ENCODE data around the gene KATNB1. TPM values are rescaled to one million over a fixed set of nuclear protein-coding genes. Genes with fewer than 3 reads are reported as not detected.

The KATNB1 gene
- total RNA-seq, 1 experiment from 2014 or later, result 8.1 TPM

GRCh38 chr16:57761957-57762356 lies 26.4 kb downstream of the KATNB1 start:
- Histone ChIP-seq H3K9me3 (ENCODE audit: control insufficient read depth, insufficient read depth, low read depth, low read length) (no peaks in the 10 kb centered on the region), H3K36me3 (ENCODE audit: control insufficient read depth, insufficient read depth, low read length) (no peaks in the 10 kb centered on the region), H3K4me3 (ENCODE audit: low read depth in 2 of 2, low read length in 2 of 2) (no peak overlapping the region), H3K27ac (ENCODE audit: low read length) (no peak overlapping the region), H3K4me1 (ENCODE audit: control insufficient read depth, insufficient read depth, low read length) (no peaks in the 10 kb centered on the region), H3K27me3 (ENCODE audit: control insufficient read depth, insufficient read depth, low read length) (no peaks in the 10 kb centered on the region)
- no TSS peak for BruUV-seq (replicated peaks)
- TF ChIP-seq REST (IDR thresholded peaks at IDR 0.05; ENCODE audit: insufficient read depth in 1 of 2, low read depth in 2 of 2, low read length in 1 of 2) (no peak), TCF7L2 (IDR thresholded peaks at IDR 0.05; ENCODE audit: low read depth, low read length) (no peak), POLR2AphosphoS5 (IDR thresholded peaks at IDR 0.05; ENCODE audit: low read depth, low read length) (no peak), SIN3A (IDR thresholded peaks at IDR 0.05; ENCODE audit: borderline replicate concordance, insufficient read depth, low read depth, low read length) (no peak)
- TF ChIP-seq, protein P1, sequence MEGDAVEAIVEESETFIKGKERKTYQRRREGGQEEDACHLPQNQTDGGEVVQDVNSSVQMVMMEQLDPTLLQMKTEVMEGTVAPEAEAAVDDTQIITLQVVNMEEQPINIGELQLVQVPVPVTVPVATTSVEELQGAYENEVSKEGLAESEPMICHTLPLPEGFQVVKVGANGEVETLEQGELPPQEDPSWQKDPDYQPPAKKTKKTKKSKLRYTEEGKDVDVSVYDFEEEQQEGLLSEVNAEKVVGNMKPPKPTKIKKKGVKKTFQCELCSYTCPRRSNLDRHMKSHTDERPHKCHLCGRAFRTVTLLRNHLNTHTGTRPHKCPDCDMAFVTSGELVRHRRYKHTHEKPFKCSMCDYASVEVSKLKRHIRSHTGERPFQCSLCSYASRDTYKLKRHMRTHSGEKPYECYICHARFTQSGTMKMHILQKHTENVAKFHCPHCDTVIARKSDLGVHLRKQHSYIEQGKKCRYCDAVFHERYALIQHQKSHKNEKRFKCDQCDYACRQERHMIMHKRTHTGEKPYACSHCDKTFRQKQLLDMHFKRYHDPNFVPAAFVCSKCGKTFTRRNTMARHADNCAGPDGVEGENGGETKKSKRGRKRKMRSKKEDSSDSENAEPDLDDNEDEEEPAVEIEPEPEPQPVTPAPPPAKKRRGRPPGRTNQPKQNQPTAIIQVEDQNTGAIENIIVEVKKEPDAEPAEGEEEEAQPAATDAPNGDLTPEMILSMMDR (IDR thresholded peaks at IDR 0.05), result no peak
- ATAC-seq (no peak), DNase-seq (ENCODE audit: low read depth, low spot score) (no peak)
- ChIA-PET CTCF (no interaction called here), POLR2A (no interaction called here)
- in situ Hi-C loops (cut with HindIII; ENCODE audit: low pct_unique_long_range_greater_than_20kb, low sequenced_read_pairs) (no loop called here), intact Hi-C loops (cut with micrococcal nuclease; ENCODE audit: unreplicated experiment) (no loop called here)

GRCh38 chr16:57762365-57763040 lies 26.9 kb downstream of the KATNB1 start:
- in situ Hi-C loops (cut with HindIII; ENCODE audit: low pct_unique_long_range_greater_than_20kb, low sequenced_read_pairs) (no loop called here), intact Hi-C loops (cut with micrococcal nuclease; ENCODE audit: unreplicated experiment) (no loop called here)
- H3K27ac ChIP-seq (ENCODE audit: low read length), result no peak overlapping the region
- H3K4me3 ChIP-seq (ENCODE audit: low read depth in 2 of 2, low read length in 2 of 2), result no peak overlapping the region
- BruUV-seq (replicated peaks), result no TSS peak
- H3K27me3 ChIP-seq (ENCODE audit: control insufficient read depth, insufficient read depth, low read length), result no peaks in the 10 kb centered on the region
- H3K4me1 ChIP-seq (ENCODE audit: control insufficient read depth, insufficient read depth, low read length), result no peaks in the 10 kb centered on the region
- H3K9me3 ChIP-seq (ENCODE audit: control insufficient read depth, insufficient read depth, low read depth, low read length), result no peaks in the 10 kb centered on the region
- ChIA-PET POLR2A (no interaction called here), CTCF (no interaction called here)
- no peaks in the 10 kb centered on the region for H3K36me3 ChIP-seq (ENCODE audit: control insufficient read depth, insufficient read depth, low read length)
- DNase-seq (ENCODE audit: low read depth, low spot score) (no peak), ATAC-seq (no peak)
- no peak for TF ChIP-seq TCF7L2 (IDR thresholded peaks at IDR 0.05; ENCODE audit: low read depth, low read length)

DNA sequence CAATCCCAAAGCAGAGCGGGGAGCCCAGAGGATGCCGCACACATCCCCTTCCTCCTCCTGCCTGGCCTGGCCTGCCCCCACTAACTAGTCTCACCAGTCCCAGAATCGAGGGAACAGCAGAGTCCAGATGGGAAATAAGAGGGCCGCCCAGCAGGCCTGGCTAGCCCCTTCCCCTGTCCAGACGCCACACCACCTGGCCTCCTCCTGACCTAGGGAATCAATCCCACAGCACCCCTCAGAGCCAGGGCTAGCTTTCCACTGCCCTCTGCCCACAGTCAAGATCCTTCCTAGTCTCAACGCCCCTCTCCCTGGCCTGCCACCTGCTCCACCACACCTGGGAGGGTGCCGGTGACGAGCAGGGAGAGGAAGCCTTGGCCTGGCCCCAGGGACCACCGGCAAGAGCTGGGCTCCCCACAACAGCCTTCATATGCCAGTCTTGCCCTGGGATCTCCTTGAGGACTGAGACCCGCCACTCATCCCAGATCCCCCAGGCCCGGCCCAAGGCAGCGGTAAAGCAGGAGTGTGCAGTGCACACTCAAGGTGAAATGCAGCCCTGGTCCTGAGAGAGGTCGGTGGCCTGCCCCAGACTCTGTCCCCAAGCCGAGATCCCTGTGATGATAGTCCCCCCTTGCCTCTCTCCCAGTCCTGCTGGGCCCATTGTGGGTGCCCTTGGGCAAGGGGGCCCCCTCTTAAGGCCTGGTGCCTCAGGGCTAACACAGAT lies 27.9 kb downstream of the KATNB1 start:
- Histone ChIP-seq H3K36me3 (ENCODE audit: control insufficient read depth, insufficient read depth, low read length) (no peaks in the 10 kb centered on the region), H3K9me3 (ENCODE audit: control insufficient read depth, insufficient read depth, low read depth, low read length) (no peaks in the 10 kb centered on the region), H3K4me1 (ENCODE audit: control insufficient read depth, insufficient read depth, low read length) (no peaks in the 10 kb centered on the region), H3K4me3 (ENCODE audit: low read depth in 2 of 2, low read length in 2 of 2) (no peak overlapping the region), H3K27me3 (ENCODE audit: control insufficient read depth, insufficient read depth, low read length) (no peaks in the 10 kb centered on the region), H3K27ac (ENCODE audit: low read length) (no peak overlapping the region)
- ChIA-PET CTCF (interaction anchor here (0.5 kb wide), 1 partner anchor 14 kb away, joined by 4 read pairs; no protein-coding TSS in a partner anchor), POLR2A (no interaction called here)
- in situ Hi-C loops (cut with HindIII; ENCODE audit: low pct_unique_long_range_greater_than_20kb, low sequenced_read_pairs) (no loop called here), intact Hi-C loops (cut with micrococcal nuclease; ENCODE audit: unreplicated experiment) (no loop called here)
- BruUV-seq (replicated peaks), result no TSS peak
- TF ChIP-seq POLR2AphosphoS5 (IDR thresholded peaks at IDR 0.05; ENCODE audit: low read depth, low read length), result no peak
- TF ChIP-seq, protein P1 (IDR thresholded peaks at IDR 0.05), result no peak
- no peak for TF ChIP-seq REST (IDR thresholded peaks at IDR 0.05; ENCODE audit: insufficient read depth in 1 of 2, low read depth in 2 of 2, low read length in 1 of 2)
- TF ChIP-seq TCF7L2 (IDR thresholded peaks at IDR 0.05; ENCODE audit: low read depth, low read length), result no peak
- TF ChIP-seq SIN3A (IDR thresholded peaks at IDR 0.05; ENCODE audit: borderline replicate concordance, insufficient read depth, low read depth, low read length), result no peak
- DNase-seq (ENCODE audit: low read depth, low spot score) (no peak), ATAC-seq (no peak)
